ENCODE data around the gene MSRB3. TPM values are rescaled to one million over a fixed set of nuclear protein-coding genes. Genes with fewer than 3 reads are reported as not detected.

Gene MSRB3
- total and polyA plus RNA-seq, 3 experiments from 2014 or later, result not detected

DNA sequence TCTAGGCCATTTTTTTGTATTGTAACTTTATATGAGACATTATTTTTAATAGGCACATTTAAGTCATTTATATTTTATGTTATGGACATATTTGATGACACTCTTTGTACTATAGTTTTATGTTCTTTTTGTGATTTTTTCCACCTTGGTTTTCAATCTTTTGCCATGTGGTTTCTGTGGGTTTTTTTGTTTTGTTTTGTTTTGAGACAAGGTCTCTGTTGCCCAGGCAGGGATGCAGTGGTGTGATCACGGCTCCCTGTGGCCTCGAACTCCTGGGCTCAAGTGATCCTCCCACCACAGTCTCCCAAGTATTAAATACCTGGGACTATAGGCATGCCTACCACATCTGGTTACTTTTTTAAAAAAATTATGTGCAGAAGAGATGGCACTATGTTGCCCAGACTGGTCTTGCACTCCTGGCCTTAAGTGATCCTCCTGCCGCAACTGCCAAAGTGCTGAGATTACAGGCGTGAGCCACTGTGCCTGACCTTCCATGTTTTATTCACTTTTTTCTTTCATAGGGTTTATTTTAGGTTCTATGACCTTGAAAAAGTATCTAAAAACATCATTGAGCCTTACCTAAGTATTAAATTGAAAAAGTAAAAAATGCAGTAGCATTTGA is 16.3 kb downstream of the MSRB3 start:
- no peaks in the 10 kb centered on the region for H3K36me3 Mint-ChIP-seq
- peaks cover 3 to 20% of the 10 kb centered on the region in 2 donors for H3K27me3 Mint-ChIP-seq
- ChIA-PET POLR2A (no interaction called here), CTCF (no interaction called here)
- Histone ChIP-seq H3K36me3 (ENCODE audit: insufficient read depth, low read length) (no peaks in the 10 kb centered on the region), H3K4me1 (ENCODE audit: insufficient read depth, low read length) (no peaks in the 10 kb centered on the region), H3K27ac (ENCODE audit: low read depth, low read length) (no peak overlapping the region), H3K9me3 (ENCODE audit: low read length) (no peaks in the 10 kb centered on the region), H3K4me3 (ENCODE audit: low read length) (no peak overlapping the region), H3K27me3 (ENCODE audit: insufficient read depth, low read length, poor library complexity, severe bottlenecking) (no peaks in the 10 kb centered on the region)
- H3K9me3 Mint-ChIP-seq, result peaks cover 0 to 2% (median 0%) of the 10 kb centered on the region in 5 donors
- DNase-seq, result no peak
- H3K4me1 Mint-ChIP-seq, result no peaks in the 10 kb centered on the region
- no peak overlapping the region for H3K4me3 Mint-ChIP-seq
- no peak overlapping the region for H3K27ac Mint-ChIP-seq

DNA sequence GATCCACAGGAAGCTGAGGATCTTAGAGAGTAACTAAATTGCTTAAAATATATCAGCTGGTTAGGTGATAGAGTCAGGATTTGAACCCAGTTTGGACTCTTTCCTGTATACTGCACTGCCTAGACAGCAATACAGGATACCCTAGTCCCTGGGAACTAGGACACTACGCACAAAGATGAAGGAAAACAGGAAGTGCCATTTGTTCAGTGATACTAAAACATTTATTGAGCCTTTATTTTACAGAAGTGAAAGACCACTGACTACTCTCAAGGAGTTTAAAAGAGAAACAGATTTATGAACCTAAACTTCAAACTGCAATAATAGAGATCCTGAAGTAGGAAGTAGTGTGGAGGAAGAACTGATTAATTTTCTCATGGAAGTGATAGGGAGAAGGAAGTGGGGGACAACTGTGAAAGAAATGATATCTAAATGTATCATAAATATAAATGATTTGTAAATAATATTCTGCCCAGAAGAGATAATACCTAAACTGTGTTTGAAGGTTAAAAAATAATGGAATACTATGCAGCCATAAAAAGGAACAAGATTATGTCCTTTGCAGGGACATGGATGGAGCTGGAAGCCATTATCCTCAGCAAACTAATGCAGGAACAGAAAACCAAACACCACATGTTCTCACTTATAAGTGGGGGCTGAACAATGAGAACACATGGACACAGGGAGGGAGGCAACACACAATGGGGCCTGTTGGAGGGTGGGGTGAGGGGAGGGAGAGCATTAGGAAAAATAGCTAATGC is 18.2 kb downstream of the MSRB3 start:
- no peaks in the 10 kb centered on the region for H3K4me1 Mint-ChIP-seq
- ChIA-PET CTCF (no interaction called here), POLR2A (no interaction called here)
- Histone ChIP-seq H3K27me3 (ENCODE audit: insufficient read depth, low read length, poor library complexity, severe bottlenecking) (no peaks in the 10 kb centered on the region), H3K4me1 (ENCODE audit: insufficient read depth, low read length) (no peaks in the 10 kb centered on the region), H3K27ac (ENCODE audit: low read depth, low read length) (no peak overlapping the region), H3K4me3 (ENCODE audit: low read length) (no peak overlapping the region), H3K9me3 (ENCODE audit: low read length) (no peaks in the 10 kb centered on the region), H3K36me3 (ENCODE audit: insufficient read depth, low read length) (no peaks in the 10 kb centered on the region)
- peaks cover 0 to 2% (median 0%) of the 10 kb centered on the region in 5 donors for H3K9me3 Mint-ChIP-seq
- H3K4me3 Mint-ChIP-seq, result no peak overlapping the region
- no peak for DNase-seq
- H3K36me3 Mint-ChIP-seq, result no peaks in the 10 kb centered on the region
- H3K27me3 Mint-ChIP-seq, result peaks cover 3 to 18% of the 10 kb centered on the region in 2 donors
- H3K27ac Mint-ChIP-seq, result no peak overlapping the region

DNA sequence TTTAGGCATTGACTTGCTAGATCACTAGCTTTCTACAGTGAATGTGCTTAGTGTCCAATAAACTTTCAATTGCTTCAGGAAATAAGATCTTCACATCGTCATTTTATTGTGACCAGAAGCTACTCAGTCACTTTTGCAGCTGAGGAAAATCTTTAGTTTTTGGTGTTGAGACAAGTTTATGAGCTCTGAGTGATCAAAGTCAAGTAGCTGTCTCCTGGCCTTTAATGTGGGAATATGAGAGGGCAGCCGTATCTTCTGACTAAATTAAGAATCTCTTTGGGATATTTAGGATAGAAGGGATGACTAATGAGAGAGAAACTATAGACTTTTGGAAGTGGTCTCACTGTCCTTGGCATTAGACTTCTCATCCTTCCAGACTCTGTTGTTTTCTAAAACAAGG is 21.6 kb downstream of the MSRB3 start:
- no peak overlapping the region for H3K4me3 ChIP-seq (ENCODE audit: low read length)
- H3K27me3 ChIP-seq (ENCODE audit: insufficient read depth, low read length, poor library complexity, severe bottlenecking), result no peaks in the 10 kb centered on the region
- H3K4me1 Mint-ChIP-seq, result no peaks in the 10 kb centered on the region
- peaks cover 6 to 34% of the 10 kb centered on the region in 2 donors for H3K27me3 Mint-ChIP-seq
- H3K9me3 ChIP-seq (ENCODE audit: low read length), result no peaks in the 10 kb centered on the region
- ChIA-PET CTCF (no interaction called here), POLR2A (no interaction called here)
- no peaks in the 10 kb centered on the region for H3K4me1 ChIP-seq (ENCODE audit: insufficient read depth, low read length)
- peaks cover 0 to 2% (median 0%) of the 10 kb centered on the region in 5 donors for H3K9me3 Mint-ChIP-seq
- H3K36me3 Mint-ChIP-seq, result no peaks in the 10 kb centered on the region
- H3K27ac Mint-ChIP-seq, result no peak overlapping the region
- H3K4me3 Mint-ChIP-seq, result no peak overlapping the region
- H3K36me3 ChIP-seq (ENCODE audit: insufficient read depth, low read length), result no peaks in the 10 kb centered on the region
- no peak for DNase-seq
- no peak overlapping the region for H3K27ac ChIP-seq (ENCODE audit: low read depth, low read length)

DNA sequence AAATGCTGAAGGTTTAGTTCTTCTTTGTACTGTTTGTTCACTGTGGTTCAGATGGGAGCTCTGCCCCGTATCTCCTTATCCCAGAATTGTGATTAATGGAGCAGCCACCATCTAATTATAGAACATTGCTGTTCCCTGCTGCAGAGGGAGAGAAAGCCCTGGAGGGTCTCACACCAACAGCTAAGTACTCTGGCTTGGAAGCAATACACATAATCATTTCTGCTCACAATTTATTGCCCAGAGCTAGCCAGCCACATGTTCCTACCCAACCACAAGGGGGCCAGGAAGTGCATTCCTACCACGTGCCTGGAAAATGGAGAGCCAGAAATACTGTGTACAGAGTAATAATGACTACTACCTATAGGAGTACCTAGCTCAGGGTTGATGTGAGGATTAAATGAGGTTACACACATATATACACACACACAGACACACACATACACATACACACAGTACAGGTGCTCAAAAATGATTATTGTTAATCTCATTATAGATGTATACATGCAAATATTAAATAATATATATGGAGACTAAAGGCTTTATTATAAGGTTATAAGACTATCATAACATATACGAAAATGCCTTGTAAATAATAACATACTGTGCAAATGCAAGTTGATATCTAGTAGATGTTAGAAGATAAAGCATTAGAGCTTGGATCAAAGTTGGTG is 22.3 kb downstream of the MSRB3 start:
- POLR2A ChIA-PET, result no interaction called here
- Mint-ChIP-seq H3K27ac (no peak overlapping the region), H3K9me3 (peaks cover 0 to 2% (median 0%) of the 10 kb centered on the region in 5 donors), H3K4me3 (no peak overlapping the region), H3K4me1 (no peaks in the 10 kb centered on the region), H3K36me3 (no peaks in the 10 kb centered on the region), H3K27me3 (peaks cover 6 to 37% of the 10 kb centered on the region in 2 donors)
- H3K27me3 ChIP-seq (ENCODE audit: insufficient read depth, low read length, poor library complexity, severe bottlenecking), result no peaks in the 10 kb centered on the region
- H3K27ac ChIP-seq (ENCODE audit: low read depth, low read length), result no peak overlapping the region
- H3K36me3 ChIP-seq (ENCODE audit: insufficient read depth, low read length), result no peaks in the 10 kb centered on the region
- DNase-seq, result no peak
- no peak overlapping the region for H3K4me3 ChIP-seq (ENCODE audit: low read length)
- no peaks in the 10 kb centered on the region for H3K9me3 ChIP-seq (ENCODE audit: low read length)
- CTCF ChIA-PET, result no interaction called here
- H3K4me1 ChIP-seq (ENCODE audit: insufficient read depth, low read length), result no peaks in the 10 kb centered on the region

DNA sequence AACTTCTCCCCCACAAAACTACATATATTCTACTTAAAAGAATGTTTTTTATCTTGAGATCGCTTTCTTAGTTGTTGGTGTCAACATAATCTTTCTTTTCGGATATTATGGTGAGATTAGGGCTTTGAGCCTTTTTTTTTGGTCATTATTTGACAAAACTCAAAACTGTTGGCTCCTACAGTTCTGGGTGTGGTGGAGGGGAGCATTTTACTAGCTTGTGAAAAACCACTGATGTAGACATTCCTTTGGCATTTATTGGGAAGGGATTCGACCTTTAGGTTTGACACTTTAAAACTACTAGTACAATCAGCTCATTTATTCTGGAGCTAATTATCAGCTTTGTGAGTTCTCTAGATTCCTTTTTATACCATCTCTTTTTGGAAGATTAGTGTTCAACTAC is 24.4 kb downstream of the MSRB3 start:
- no peaks in the 10 kb centered on the region for H3K9me3 Mint-ChIP-seq
- DNase-seq, result no peak
- peaks cover 4 to 35% of the 10 kb centered on the region in 2 donors for H3K27me3 Mint-ChIP-seq
- H3K9me3 ChIP-seq (ENCODE audit: low read length), result no peaks in the 10 kb centered on the region
- no peaks in the 10 kb centered on the region for H3K36me3 ChIP-seq (ENCODE audit: insufficient read depth, low read length)
- no peak overlapping the region for H3K27ac Mint-ChIP-seq
- H3K4me1 ChIP-seq (ENCODE audit: insufficient read depth, low read length), result no peaks in the 10 kb centered on the region
- no peak overlapping the region for H3K27ac ChIP-seq (ENCODE audit: low read depth, low read length)
- no peaks in the 10 kb centered on the region for H3K4me1 Mint-ChIP-seq
- CTCF ChIA-PET, result no interaction called here
- H3K36me3 Mint-ChIP-seq, result no peaks in the 10 kb centered on the region
- POLR2A ChIA-PET, result no interaction called here
- no peak overlapping the region for H3K4me3 Mint-ChIP-seq
- no peaks in the 10 kb centered on the region for H3K27me3 ChIP-seq (ENCODE audit: insufficient read depth, low read length, poor library complexity, severe bottlenecking)
- no peak overlapping the region for H3K4me3 ChIP-seq (ENCODE audit: low read length)

DNA sequence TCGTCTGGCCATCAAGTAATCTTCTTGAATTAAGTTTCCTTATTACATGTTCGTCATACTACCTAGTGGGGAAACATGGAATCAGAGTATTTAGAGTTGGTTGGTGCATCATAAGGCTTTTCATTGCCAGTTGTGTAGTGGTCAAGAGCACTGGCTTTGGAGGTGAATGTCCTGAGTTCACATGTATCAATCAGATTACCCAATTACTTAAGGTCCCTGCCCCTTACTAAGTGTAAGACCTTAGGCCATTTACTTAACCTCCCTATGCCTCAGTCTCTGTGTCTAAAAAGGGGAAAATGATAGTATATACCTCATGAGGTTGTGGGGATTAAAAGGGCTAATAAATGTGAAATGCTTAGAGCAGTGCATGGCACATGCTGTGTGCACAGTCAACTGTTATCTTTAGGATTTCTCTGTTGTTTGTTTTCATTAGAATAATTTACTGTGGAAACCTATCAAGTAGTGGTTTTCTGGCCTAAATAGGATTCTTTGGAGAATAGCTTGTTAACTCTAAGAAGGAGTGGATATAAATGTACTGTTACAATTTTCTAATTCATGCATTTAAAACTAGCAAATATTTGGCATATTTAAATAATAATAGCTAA is 27.0 kb downstream of the MSRB3 start:
- H3K9me3 Mint-ChIP-seq, result no peaks in the 10 kb centered on the region
- ChIA-PET CTCF (no interaction called here), POLR2A (no interaction called here)
- Histone ChIP-seq H3K27me3 (ENCODE audit: insufficient read depth, low read length, poor library complexity, severe bottlenecking) (no peaks in the 10 kb centered on the region), H3K4me1 (ENCODE audit: insufficient read depth, low read length) (no peaks in the 10 kb centered on the region), H3K36me3 (ENCODE audit: insufficient read depth, low read length) (no peaks in the 10 kb centered on the region), H3K9me3 (ENCODE audit: low read length) (no peaks in the 10 kb centered on the region), H3K27ac (ENCODE audit: low read depth, low read length) (no peak overlapping the region), H3K4me3 (ENCODE audit: low read length) (no peak overlapping the region)
- H3K4me1 Mint-ChIP-seq, result no peaks in the 10 kb centered on the region
- no peak for DNase-seq
- H3K27me3 Mint-ChIP-seq, result peaks cover 7 to 40% of the 10 kb centered on the region in 2 donors
- no peaks in the 10 kb centered on the region for H3K36me3 Mint-ChIP-seq
- H3K27ac Mint-ChIP-seq, result no peak overlapping the region
- H3K4me3 Mint-ChIP-seq, result no peak overlapping the region

DNA sequence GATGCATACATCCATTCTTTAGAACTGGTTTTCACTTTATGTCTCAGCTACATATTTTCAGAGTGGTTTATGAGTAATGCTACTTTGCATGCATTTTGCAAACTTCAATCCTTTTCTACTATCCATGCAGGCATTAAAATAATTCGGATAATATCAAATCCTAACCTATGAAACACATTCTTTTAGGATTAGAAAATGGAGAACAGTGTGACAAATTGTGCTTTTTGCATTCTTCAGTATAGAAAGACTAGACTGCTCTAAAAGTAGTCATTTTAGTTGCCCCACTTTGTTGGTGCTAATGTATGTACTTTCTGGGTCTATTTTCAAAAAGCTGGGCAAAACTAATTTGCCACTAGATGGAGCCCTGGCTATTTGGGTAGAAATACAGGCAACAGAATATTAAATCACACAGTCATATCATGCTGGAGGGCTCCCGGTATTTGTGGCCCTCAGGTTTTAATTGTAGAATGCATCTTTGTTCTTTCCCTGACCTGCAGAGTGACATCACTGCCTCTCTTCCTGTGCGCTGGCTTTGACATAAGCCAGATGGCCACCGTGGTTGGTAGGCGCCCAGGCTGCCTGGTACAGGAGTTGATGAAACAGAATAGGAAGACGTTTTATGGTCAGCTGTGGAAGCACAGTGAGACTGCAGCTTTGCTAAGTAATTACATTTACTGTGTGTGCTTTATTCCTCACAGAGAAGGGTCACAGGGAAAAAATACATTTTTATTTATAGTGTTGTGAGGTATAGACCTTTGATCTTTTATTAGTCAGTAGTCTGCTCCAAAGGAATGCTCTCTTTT is 28.1 kb downstream of the MSRB3 start:
- H3K9me3 ChIP-seq (ENCODE audit: low read length), result no peaks in the 10 kb centered on the region
- no peaks in the 10 kb centered on the region for H3K4me1 ChIP-seq (ENCODE audit: insufficient read depth, low read length)
- H3K27ac ChIP-seq (ENCODE audit: low read depth, low read length), result no peak overlapping the region
- H3K27me3 Mint-ChIP-seq, result peaks cover 7 to 38% of the 10 kb centered on the region in 2 donors
- no peaks in the 10 kb centered on the region for H3K36me3 ChIP-seq (ENCODE audit: insufficient read depth, low read length)
- ChIA-PET CTCF (no interaction called here), POLR2A (no interaction called here)
- H3K9me3 Mint-ChIP-seq, result no peaks in the 10 kb centered on the region
- H3K4me1 Mint-ChIP-seq, result no peaks in the 10 kb centered on the region
- no peak overlapping the region for H3K4me3 ChIP-seq (ENCODE audit: low read length)
- H3K4me3 Mint-ChIP-seq, result no peak overlapping the region
- DNase-seq, result no peak
- H3K36me3 Mint-ChIP-seq, result no peaks in the 10 kb centered on the region
- H3K27ac Mint-ChIP-seq, result no peak overlapping the region
- H3K27me3 ChIP-seq (ENCODE audit: insufficient read depth, low read length, poor library complexity, severe bottlenecking), result no peaks in the 10 kb centered on the region

DNA sequence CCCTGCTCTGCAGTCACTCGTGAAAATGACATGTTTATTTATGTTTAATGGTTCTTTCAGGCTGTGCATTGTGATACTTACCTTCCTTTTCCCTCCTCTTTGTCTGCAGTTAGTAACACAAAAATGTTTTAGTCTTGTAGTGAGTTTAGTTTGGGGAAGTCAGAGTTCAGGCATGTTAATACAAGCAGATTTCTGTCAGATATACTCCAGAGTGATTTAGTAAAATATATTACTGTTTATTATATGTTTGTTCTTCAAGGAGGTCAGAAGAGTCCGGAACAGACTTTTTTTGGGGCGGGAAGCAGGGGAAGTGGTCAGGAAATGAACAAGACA is 28.7 kb downstream of the MSRB3 start:
- Mint-ChIP-seq H3K4me3 (no peak overlapping the region), H3K27me3 (peaks cover 7 to 36% of the 10 kb centered on the region in 2 donors), H3K36me3 (no peaks in the 10 kb centered on the region), H3K9me3 (no peaks in the 10 kb centered on the region), H3K27ac (no peak overlapping the region), H3K4me1 (no peaks in the 10 kb centered on the region)
- CTCF ChIA-PET, result no interaction called here
- Histone ChIP-seq H3K4me1 (ENCODE audit: insufficient read depth, low read length) (no peaks in the 10 kb centered on the region), H3K27me3 (ENCODE audit: insufficient read depth, low read length, poor library complexity, severe bottlenecking) (no peaks in the 10 kb centered on the region), H3K27ac (ENCODE audit: low read depth, low read length) (no peak overlapping the region), H3K36me3 (ENCODE audit: insufficient read depth, low read length) (no peaks in the 10 kb centered on the region), H3K9me3 (ENCODE audit: low read length) (no peaks in the 10 kb centered on the region), H3K4me3 (ENCODE audit: low read length) (no peak overlapping the region)
- no peak for DNase-seq
- POLR2A ChIA-PET, result no interaction called here
